ENCODE results near the gene PRCC.
A peak's percentile ranks its signal among the peaks of the same experiment; 100 is the strongest.

- TF ChIP-seq, protein P1, sequence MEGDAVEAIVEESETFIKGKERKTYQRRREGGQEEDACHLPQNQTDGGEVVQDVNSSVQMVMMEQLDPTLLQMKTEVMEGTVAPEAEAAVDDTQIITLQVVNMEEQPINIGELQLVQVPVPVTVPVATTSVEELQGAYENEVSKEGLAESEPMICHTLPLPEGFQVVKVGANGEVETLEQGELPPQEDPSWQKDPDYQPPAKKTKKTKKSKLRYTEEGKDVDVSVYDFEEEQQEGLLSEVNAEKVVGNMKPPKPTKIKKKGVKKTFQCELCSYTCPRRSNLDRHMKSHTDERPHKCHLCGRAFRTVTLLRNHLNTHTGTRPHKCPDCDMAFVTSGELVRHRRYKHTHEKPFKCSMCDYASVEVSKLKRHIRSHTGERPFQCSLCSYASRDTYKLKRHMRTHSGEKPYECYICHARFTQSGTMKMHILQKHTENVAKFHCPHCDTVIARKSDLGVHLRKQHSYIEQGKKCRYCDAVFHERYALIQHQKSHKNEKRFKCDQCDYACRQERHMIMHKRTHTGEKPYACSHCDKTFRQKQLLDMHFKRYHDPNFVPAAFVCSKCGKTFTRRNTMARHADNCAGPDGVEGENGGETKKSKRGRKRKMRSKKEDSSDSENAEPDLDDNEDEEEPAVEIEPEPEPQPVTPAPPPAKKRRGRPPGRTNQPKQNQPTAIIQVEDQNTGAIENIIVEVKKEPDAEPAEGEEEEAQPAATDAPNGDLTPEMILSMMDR (IDR thresholded peaks at IDR 0.05), result peak in 3 of 7 experiments; percentile 20 to 39 (median 35)
- TF ChIP-seq EP300 (IDR thresholded peaks at IDR 0.05) (no peak), POLR2AphosphoS5 (IDR thresholded peaks at IDR 0.05) (no peak), POLR2A (IDR thresholded peaks at IDR 0.05) (no peak)
These were observed 40.6 kb upstream of the PRCC start for GRCh38 chr1:156726549-156727226.
